SH-SY5Y (cell line): ENCODE results near the gene POLR2E.

Experiments
- GATA2 ChIP-seq: IDR thresholded peaks from 2 replicates; pipeline ENCODE4 v1.6.1; 2011; ENCODE audit warnings: mild to moderate bottlenecking, low read depth, low read length
- GATA3 ChIP-seq: IDR thresholded peaks from 2 replicates; pipeline ENCODE4 v1.6.1; 2011; ENCODE audit warnings: low read depth, mild to moderate bottlenecking, low read length, moderate library complexity

Gene POLR2E

GRCh38 chr19:1131718-1132551, 36.8 kb upstream of the POLR2E start:
- TF ChIP-seq GATA3: no peak
- TF ChIP-seq GATA2: no peak

- TF ChIP-seq GATA3 (no peak), GATA2 (no peak)
Observed at GRCh38 chr19:1130771-1131717, 35.9 kb upstream of the POLR2E start.

GRCh38 chr19:1129535-1129934, 34.4 kb upstream of the POLR2E start:
- TF ChIP-seq GATA2 (no peak), GATA3 (no peak)

- TF ChIP-seq GATA3 (no peak), GATA2 (no peak)
Observed at GRCh38 chr19:1128106-1128505, 32.9 kb upstream of the POLR2E start.

- TF ChIP-seq GATA2: no peak
Observed at GRCh38 chr19:1126984-1127760, 32.0 kb upstream of the POLR2E start.

GRCh38 chr19:1125601-1126467, 30.7 kb upstream of the POLR2E start:
- TF ChIP-seq GATA3: no peak
- TF ChIP-seq GATA2: no peak

GRCh38 chr19:1123885-1124677, 28.9 kb upstream of the POLR2E start:
- TF ChIP-seq GATA2 (no peak), GATA3 (no peak)

- no peak for TF ChIP-seq GATA2
- TF ChIP-seq GATA3: no peak
Observed at GRCh38 chr19:1123381-1123780, 28.2 kb upstream of the POLR2E start.

- TF ChIP-seq GATA3 (no peak), GATA2 (no peak)
Observed at GRCh38 chr19:1122972-1123363, 27.8 kb upstream of the POLR2E start.

GRCh38 chr19:1122021-1122971, 27.1 kb upstream of the POLR2E start:
- TF ChIP-seq GATA3 (no peak), GATA2 (no peak)

- no peak for TF ChIP-seq GATA2
- TF ChIP-seq GATA3: no peak
Observed at GRCh38 chr19:1121395-1121794, 26.2 kb upstream of the POLR2E start.
